ENCODE results near the gene TSPAN9. TPM values are rescaled to one million over a fixed set of nuclear protein-coding genes. Genes with fewer than 3 reads are reported as not detected.

Gene TSPAN9
- total and polyA plus RNA-seq, 2 experiments from 2014 or later: 6.0 to 31.5 TPM

DNA sequence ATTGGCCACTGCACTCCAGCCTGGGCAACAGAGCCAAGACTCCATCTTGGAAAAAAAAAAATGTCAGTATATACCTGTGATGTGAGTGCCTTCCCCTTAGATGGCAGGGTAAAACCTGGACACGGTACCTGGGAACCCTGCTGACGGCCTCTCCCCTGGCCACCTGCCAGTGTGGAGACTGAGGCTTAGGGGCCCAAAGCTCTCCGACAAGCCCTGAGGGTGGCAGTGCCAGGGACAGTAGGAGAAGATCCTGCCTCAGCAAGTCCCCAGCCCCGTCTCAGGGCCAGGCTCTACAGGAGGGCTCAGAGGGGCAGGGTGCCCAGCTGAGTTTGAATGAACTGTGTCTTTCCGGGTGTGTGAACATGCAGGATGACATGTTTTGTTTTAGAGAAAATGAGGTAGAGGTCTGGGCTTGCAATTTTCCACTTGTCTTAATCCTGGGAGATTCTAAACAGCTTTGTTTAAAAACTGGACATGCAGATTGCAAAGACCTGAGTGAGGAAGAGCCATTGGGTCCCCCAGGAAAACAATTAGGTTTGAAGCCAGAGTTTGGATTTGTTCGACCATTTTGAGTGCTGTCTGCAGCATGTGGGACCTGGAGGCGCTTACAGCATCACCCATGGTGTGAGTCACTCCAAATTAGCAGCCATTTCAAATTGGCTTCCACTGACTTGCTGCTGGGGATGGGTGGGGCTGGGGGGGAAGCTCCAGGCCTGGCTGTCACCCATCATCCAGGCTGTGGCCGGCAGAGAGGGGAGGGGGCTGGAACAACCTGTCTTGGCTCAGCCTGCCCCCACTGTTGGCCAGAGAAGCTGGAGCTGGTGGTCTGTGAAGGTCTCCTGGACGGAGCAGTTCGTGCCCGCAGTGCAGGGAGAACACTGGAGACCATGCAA lies 10.8 kb downstream of the TSPAN9 start (continued):
- TF ChIP-seq, protein P1, sequence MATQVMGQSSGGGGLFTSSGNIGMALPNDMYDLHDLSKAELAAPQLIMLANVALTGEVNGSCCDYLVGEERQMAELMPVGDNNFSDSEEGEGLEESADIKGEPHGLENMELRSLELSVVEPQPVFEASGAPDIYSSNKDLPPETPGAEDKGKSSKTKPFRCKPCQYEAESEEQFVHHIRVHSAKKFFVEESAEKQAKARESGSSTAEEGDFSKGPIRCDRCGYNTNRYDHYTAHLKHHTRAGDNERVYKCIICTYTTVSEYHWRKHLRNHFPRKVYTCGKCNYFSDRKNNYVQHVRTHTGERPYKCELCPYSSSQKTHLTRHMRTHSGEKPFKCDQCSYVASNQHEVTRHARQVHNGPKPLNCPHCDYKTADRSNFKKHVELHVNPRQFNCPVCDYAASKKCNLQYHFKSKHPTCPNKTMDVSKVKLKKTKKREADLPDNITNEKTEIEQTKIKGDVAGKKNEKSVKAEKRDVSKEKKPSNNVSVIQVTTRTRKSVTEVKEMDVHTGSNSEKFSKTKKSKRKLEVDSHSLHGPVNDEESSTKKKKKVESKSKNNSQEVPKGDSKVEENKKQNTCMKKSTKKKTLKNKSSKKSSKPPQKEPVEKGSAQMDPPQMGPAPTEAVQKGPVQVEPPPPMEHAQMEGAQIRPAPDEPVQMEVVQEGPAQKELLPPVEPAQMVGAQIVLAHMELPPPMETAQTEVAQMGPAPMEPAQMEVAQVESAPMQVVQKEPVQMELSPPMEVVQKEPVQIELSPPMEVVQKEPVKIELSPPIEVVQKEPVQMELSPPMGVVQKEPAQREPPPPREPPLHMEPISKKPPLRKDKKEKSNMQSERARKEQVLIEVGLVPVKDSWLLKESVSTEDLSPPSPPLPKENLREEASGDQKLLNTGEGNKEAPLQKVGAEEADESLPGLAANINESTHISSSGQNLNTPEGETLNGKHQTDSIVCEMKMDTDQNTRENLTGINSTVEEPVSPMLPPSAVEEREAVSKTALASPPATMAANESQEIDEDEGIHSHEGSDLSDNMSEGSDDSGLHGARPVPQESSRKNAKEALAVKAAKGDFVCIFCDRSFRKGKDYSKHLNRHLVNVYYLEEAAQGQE (IDR thresholded peaks at IDR 0.05; ENCODE audit: unreplicated experiment): no peak
- TF ChIP-seq EZH2phosphoT487 (IDR thresholded peaks at IDR 0.05; ENCODE audit: unreplicated experiment): no peak
- TF ChIP-seq STAT1 (IDR thresholded peaks at IDR 0.05; ENCODE audit: unreplicated experiment): no peak
- no peak for TF ChIP-seq JUNB (IDR thresholded peaks at IDR 0.05; ENCODE audit: unreplicated experiment)
- no peak for TF ChIP-seq ZNF114 (CRISPR knock-in tag; IDR thresholded peaks at IDR 0.05)
- TF ChIP-seq CREB1 (CRISPR knock-in tag; IDR thresholded peaks at IDR 0.05; ENCODE audit: low read depth): no peak
- TF ChIP-seq EZH2 (IDR thresholded peaks at IDR 0.05; ENCODE audit: low read depth, unreplicated experiment): no peak

GRCh38 chr12:3089588-3089987 lies 12.4 kb downstream of the TSPAN9 start:
- no peaks in the 10 kb centered on the region for H3K9me2 ChIP-seq (ENCODE audit: insufficient read depth)
- no peak overlapping the region for H3K4me3 Mint-ChIP-seq
- no peak overlapping the region for H3K4me3 ChIP-seq
- H3K27me3 ChIP-seq (ENCODE audit: insufficient read depth): no peaks in the 10 kb centered on the region
- peaks cover 15% of the 10 kb centered on the region for H3K27me3 Mint-ChIP-seq (ENCODE audit: insufficient read depth, low read depth, poor library complexity)
- no peaks in the 10 kb centered on the region; the same call in 1 of the 2 replicates for H4K20me1 ChIP-seq (replicated peaks; ENCODE audit: insufficient read depth)
- H3K4me1 ChIP-seq (ENCODE audit: insufficient read depth): peaks cover 4% of the 10 kb centered on the region; the same call in 1 of the 2 replicates
- no peaks in the 10 kb centered on the region; the same call in 1 of the 2 replicates for H3K79me2 ChIP-seq (replicated peaks; ENCODE audit: insufficient read depth)
- 0 out of 2 replicates have a peak, but pooled peaks cover 3% of the 10 kb centered on the region for H3F3A ChIP-seq (replicated peaks; ENCODE audit: low read depth)
- DNase-seq (ENCODE audit: low spot score) (no peak), ATAC-seq (no peak)
- H3K36me3 ChIP-seq (ENCODE audit: insufficient read depth): no peaks in the 10 kb centered on the region; the same call in 1 of the 2 replicates
- peaks cover 23% of the 10 kb centered on the region for H3K4me1 Mint-ChIP-seq
- no peak overlapping the region for H3K4me2 ChIP-seq
- no peak overlapping the region for H2AFZ ChIP-seq
- H3K27ac ChIP-seq (ENCODE audit: low read depth): no peak overlapping the region
- no peak overlapping the region for H3K27ac Mint-ChIP-seq
- peaks cover 5% of the 10 kb centered on the region; the same call in 1 of the 3 replicates for H3K9me3 Mint-ChIP-seq
- H3K36me3 Mint-ChIP-seq (ENCODE audit: low read depth): no peaks in the 10 kb centered on the region; the same call in 2 of the 3 replicates
- TF ChIP-seq ZNF462 (CRISPR knock-in tag; IDR thresholded peaks at IDR 0.05) (no peak), ZNF331 (CRISPR knock-in tag; IDR thresholded peaks at IDR 0.05; ENCODE audit: low read depth) (no peak), STAT1 (IDR thresholded peaks at IDR 0.05; ENCODE audit: unreplicated experiment) (no peak), NANOG (IDR thresholded peaks at IDR 0.05; ENCODE audit: borderline replicate concordance) (no peak), JUNB (IDR thresholded peaks at IDR 0.05; ENCODE audit: unreplicated experiment) (no peak)
- TF ChIP-seq, protein P1 (IDR thresholded peaks at IDR 0.05; ENCODE audit: unreplicated experiment): no peak
